Measurements from ENCODE around the gene SMIM7.
"Not testable (repeated sequence)": the region's sequence is repeated elsewhere in the genome, so short reads cannot be mapped to it uniquely, and the experiment has no call there.

DNA sequence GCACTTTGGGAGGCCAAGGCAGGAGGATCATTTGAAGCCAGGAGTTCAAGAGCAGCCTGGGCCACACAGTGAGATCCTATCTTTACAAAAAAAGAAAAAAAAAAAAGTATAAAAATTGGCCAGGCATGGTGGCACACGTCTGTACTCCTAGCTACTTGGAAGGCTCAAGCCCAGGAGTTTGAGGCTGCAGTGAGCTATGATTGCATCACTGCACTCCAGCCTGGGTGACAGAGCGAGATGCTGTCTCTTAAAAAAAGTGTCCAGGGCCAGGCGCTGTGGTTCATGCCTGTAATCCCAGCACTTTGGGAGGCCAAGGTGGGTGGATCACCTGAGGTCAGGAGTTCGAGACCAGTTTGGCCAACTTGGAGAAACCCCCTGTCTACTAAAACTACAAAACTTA, 13.9 kb upstream of the SMIM7 start:
- TF ChIP-seq, protein P1, sequence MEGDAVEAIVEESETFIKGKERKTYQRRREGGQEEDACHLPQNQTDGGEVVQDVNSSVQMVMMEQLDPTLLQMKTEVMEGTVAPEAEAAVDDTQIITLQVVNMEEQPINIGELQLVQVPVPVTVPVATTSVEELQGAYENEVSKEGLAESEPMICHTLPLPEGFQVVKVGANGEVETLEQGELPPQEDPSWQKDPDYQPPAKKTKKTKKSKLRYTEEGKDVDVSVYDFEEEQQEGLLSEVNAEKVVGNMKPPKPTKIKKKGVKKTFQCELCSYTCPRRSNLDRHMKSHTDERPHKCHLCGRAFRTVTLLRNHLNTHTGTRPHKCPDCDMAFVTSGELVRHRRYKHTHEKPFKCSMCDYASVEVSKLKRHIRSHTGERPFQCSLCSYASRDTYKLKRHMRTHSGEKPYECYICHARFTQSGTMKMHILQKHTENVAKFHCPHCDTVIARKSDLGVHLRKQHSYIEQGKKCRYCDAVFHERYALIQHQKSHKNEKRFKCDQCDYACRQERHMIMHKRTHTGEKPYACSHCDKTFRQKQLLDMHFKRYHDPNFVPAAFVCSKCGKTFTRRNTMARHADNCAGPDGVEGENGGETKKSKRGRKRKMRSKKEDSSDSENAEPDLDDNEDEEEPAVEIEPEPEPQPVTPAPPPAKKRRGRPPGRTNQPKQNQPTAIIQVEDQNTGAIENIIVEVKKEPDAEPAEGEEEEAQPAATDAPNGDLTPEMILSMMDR (IDR thresholded peaks at IDR 0.05), result not testable (repeated sequence)
- TF ChIP-seq ELF4 (CRISPR knock-in tag; IDR thresholded peaks at IDR 0.05; ENCODE audit: low read depth), result not testable (repeated sequence)

Data from WTC11 (cell line).